HCT116 (cell line): ENCODE data around the gene BUB3. TPM values are rescaled to one million over a fixed set of nuclear protein-coding genes. Genes with fewer than 3 reads are reported as not detected.

ENCODE experiments used
- ATAC-seq: fragments of 200-7000 bp; cut with Tn5 transposase; 2 replicates; pipeline ENCODE4 v1.9.1; 2020; ENCODE audit warnings: mild to moderate bottlenecking, moderate library complexity
- BruUV-seq: library from RNA; stranded (reverse); fragments of 400-500 nt; replicated peaks from 2 replicates; lab custom pipeline; 2021; lab: Mats Ljungman, UMichigan
- CTCF ChIA-PET: fragments of 300-600 bp; sonication (Branson Sonifier 250); formaldehyde crosslinking; loops from one replicate; lab custom pipeline; 2021; ENCODE audit warnings: antibody characterized with exemption; lab: Charles Lee
- POLR2A ChIA-PET: fragments of 300-600, 350-600 bp; sonication (Branson Sonifier 250); formaldehyde crosslinking; loops from one replicate; lab custom pipeline; 2021; ENCODE audit warnings: antibody characterized with exemption; lab: Charles Lee
- RAD21 ChIA-PET, 2 experiments: fragments of 300-600 bp; sonication (Branson Sonifier 250); formaldehyde crosslinking; loops; one replicate each; lab custom pipeline; 2023; ENCODE audit warnings: low total read pairs in 2 of 2; ENCODE audit not compliant: uncharacterized antibody in 2 of 2, unreplicated experiment in 2 of 2, low non-redundant PET in 1 of 2; lab: Charles Lee
- DNase-seq: peaks from one replicate; pipeline ENCODE4 v3.0.0-alpha.2; 2010; ENCODE audit warnings: low read depth, low spot score
- H2AFZ ChIP-seq: fragments of 200-600 bp; shearing (Covaris generic), sonication (generic); 2 replicates; pipeline ENCODE4 v1.6.1; 2017; ENCODE audit warnings: low read depth, mixed run types, mixed read lengths, antibody characterized with exemption, low read length; ENCODE audit not compliant: poor library complexity, severe bottlenecking
- H3K27ac ChIP-seq: 2 replicates; pipeline ENCODE4 v1.5.1; 2012; ENCODE audit warnings: low read depth, low read length
- H3K27me3 ChIP-seq: fragments of 200-600 bp; sonication (generic); 2 replicates; pipeline ENCODE4 v1.6.1; 2016; ENCODE audit warnings: mixed run types, low read length, mixed read lengths; ENCODE audit not compliant: insufficient read depth
- H3K36me3 ChIP-seq, 2 experiments: fragments of 200-500 bp in 1 of 2; fragments of 200-600 bp in 1 of 2; sonication (Bioruptor generic) in 1 of 2; sonication (generic) in 1 of 2; 2 replicates each; pipeline versions ENCODE4 v1.5.1 to v1.6.1; 2014 to 2016; ENCODE audit warnings: low read length in 2 of 2, inconsistent platforms in 1 of 2, mixed read lengths in 1 of 2, mixed run types in 1 of 2; ENCODE audit not compliant: insufficient read depth in 2 of 2, control insufficient read depth in 1 of 2
- H3K4me1 ChIP-seq, 2 experiments: fragments of 200-600 bp in 1 of 2; sonication (generic) in 1 of 2; 2 replicates each; pipeline versions ENCODE4 v1.5.1 to v1.6.1; 2012 to 2017; ENCODE audit warnings: low read length in 2 of 2, inconsistent platforms in 1 of 2, mild to moderate bottlenecking in 1 of 2, mixed read lengths in 1 of 2, mixed run types in 1 of 2, moderate library complexity in 1 of 2; ENCODE audit not compliant: insufficient read depth in 2 of 2, control insufficient read depth in 1 of 2
- H3K4me2 ChIP-seq: fragments of 200-600 bp; sonication (generic); 2 replicates; pipeline ENCODE4 v1.6.1; 2017; ENCODE audit warnings: mixed run types, low read length, mixed read lengths
- H3K4me3 ChIP-seq, 2 experiments: fragments of 200-600 bp in 1 of 2; sonication (generic) in 1 of 2; replicated peaks in 1 of 2; 2 replicates each; pipeline ENCODE4 v1.5.1; 2011 to 2016; ENCODE audit warnings: low read length in 2 of 2, control low read depth in 1 of 2, low read depth in 1 of 2, mild to moderate bottlenecking in 1 of 2, mixed read lengths in 1 of 2, mixed run types in 1 of 2
- H3K79me2 ChIP-seq: fragments of 200-600 bp; sonication (generic); 2 replicates; pipeline ENCODE4 v1.6.1; 2017; ENCODE audit warnings: mild to moderate bottlenecking, mixed run types, low read length, moderate library complexity, mixed read lengths; ENCODE audit not compliant: insufficient read depth
- H3K9ac ChIP-seq: fragments of 200-600 bp; sonication (generic); 2 replicates; pipeline ENCODE4 v1.6.1; 2016; ENCODE audit warnings: low read length, mixed read lengths
- H3K9me2 ChIP-seq: fragments of 200-600 bp; sonication (generic), shearing (Covaris generic); 2 replicates; pipeline ENCODE4 v1.6.1; 2017; ENCODE audit warnings: mixed run types, mild to moderate bottlenecking, moderate library complexity; ENCODE audit not compliant: insufficient read depth
- H3K9me3 ChIP-seq, 2 experiments: fragments of 200-500 bp in 1 of 2; fragments of 200-600 bp in 1 of 2; sonication (Bioruptor generic) in 1 of 2; sonication (generic) in 1 of 2; 2 replicates each; pipeline ENCODE4 v1.6.1; 2014 to 2017; ENCODE audit warnings: low read length in 2 of 2, mixed read lengths in 2 of 2, inconsistent platforms in 1 of 2, low read depth in 1 of 2, mild to moderate bottlenecking in 1 of 2, mixed run types in 1 of 2, moderate library complexity in 1 of 2; ENCODE audit not compliant: control insufficient read depth in 1 of 2, insufficient read depth in 1 of 2
- H4K20me1 ChIP-seq: fragments of 200-600 bp; sonication (generic), shearing (Covaris generic); 2 replicates; pipeline ENCODE4 v1.6.1; 2017; ENCODE audit warnings: mixed run types, mild to moderate bottlenecking, moderate library complexity; ENCODE audit not compliant: insufficient read depth
- ATF3 ChIP-seq: IDR thresholded peaks from 2 replicates; pipeline ENCODE4 v1.6.1; 2012
- CBX3 ChIP-seq: IDR thresholded peaks from 2 replicates; pipeline ENCODE4 v1.6.1; 2012; ENCODE audit warnings: low read depth
- CEBPB ChIP-seq: IDR thresholded peaks from 2 replicates; pipeline ENCODE4 v1.6.1; 2012; ENCODE audit warnings: low read depth
- CTCF ChIP-seq, 3 experiments: fragments of 200-600 bp in 1 of 3; sonication (generic) in 1 of 3; IDR thresholded peaks in 2 of 3; conservative IDR thresholded peaks in 1 of 3; 2 replicates each; pipeline ENCODE4 v1.5.1; 2012 to 2017; ENCODE audit warnings: low read depth in 2 of 3, low read length in 2 of 3, antibody characterized with exemption in 1 of 3, borderline replicate concordance in 1 of 3, control low read depth in 1 of 3, mild to moderate bottlenecking in 1 of 3, mixed read lengths in 1 of 3, mixed run types in 1 of 3, moderate library complexity in 1 of 3; ENCODE audit not compliant: insufficient read depth in 1 of 3
- EGR1 ChIP-seq: IDR thresholded peaks from 2 replicates; pipeline ENCODE4 v1.6.1; 2012; ENCODE audit warnings: low read depth
- ELF1 ChIP-seq: IDR thresholded peaks from 2 replicates; pipeline ENCODE4 v1.6.1; 2012; ENCODE audit warnings: low read depth, borderline replicate concordance
- EZH2 ChIP-seq: fragments of 200-600 bp; sonication (generic); IDR thresholded peaks from 2 replicates; pipeline ENCODE4 v1.6.1; 2017; ENCODE audit warnings: antibody characterized with exemption, mixed run types
- MAX ChIP-seq: IDR thresholded peaks from 2 replicates; pipeline ENCODE4 v1.6.1; 2012
- POLR2A ChIP-seq: IDR thresholded peaks from 2 replicates; pipeline ENCODE4 v1.7.0; 2011; ENCODE audit warnings: borderline replicate concordance; ENCODE audit not compliant: insufficient read depth, insufficient read length; ENCODE audit errors: extremely low read depth
- REST ChIP-seq: IDR thresholded peaks from 2 replicates; pipeline ENCODE4 v1.6.1; 2012; ENCODE audit warnings: low read depth
- SP1 ChIP-seq: IDR thresholded peaks from 2 replicates; pipeline ENCODE4 v1.6.1; 2012; ENCODE audit warnings: low read depth
- SRF ChIP-seq: IDR thresholded peaks from 2 replicates; pipeline ENCODE4 v1.6.1; 2012; ENCODE audit warnings: low read depth
- ZNF274 ChIP-seq: fragments of 200-500 bp; sonication (Bioruptor generic); IDR thresholded peaks from 2 replicates; pipeline ENCODE4 v1.6.1; 2014; ENCODE audit warnings: mild to moderate bottlenecking, low read depth, low read length, inconsistent platforms
- intact Hi-C: fragments of 100-400 bp; cut with micrococcal nuclease; formaldehyde crosslinking; loops from 2 replicates; pipeline ENCODE4 v1.10.0; 2022
- total RNA-seq: library from RNA; stranded (reverse); gene quantifications from one replicate; pipeline ENCODE4 v1.2.1, GENCODE V29; 2021; ENCODE audit not compliant: unreplicated experiment

Gene BUB3
- total RNA-seq, 1 experiment from 2014 or later = 271 TPM

DNA sequence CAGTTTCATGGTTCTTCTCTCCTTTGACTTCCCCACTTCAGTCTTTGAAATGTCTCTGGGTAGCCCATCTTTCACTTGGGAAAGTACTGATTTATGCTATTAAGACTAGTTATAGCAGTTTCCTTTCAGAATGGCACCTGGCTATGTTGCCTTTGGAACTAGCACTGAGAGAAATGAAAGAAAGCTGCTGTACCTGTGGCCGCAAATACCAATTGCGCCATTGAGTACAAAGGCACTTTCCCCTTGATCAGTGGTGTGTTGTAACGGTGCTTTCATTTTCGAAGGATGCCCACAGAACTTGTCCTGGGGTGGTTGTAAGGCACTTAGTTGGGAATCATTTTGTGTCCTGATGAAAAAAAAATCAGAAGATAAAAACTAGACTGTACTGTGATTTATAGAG, 16.8 kb downstream of the BUB3 start:
- ChIA-PET CTCF (no interaction called here), POLR2A (no interaction called here)
- H3K4me1 ChIP-seq = no peaks in the 10 kb centered on the region

More for the DNA sequence above, 16.8 kb downstream of the BUB3 start:
- H3K4me2 ChIP-seq = no peak overlapping the region
- no peak overlapping the region for H3K9ac ChIP-seq
- H2AFZ ChIP-seq = no peak overlapping the region
- no peak overlapping the region for H3K27ac ChIP-seq
- peaks cover 84% of the 10 kb centered on the region for H3K79me2 ChIP-seq
- RAD21 ChIA-PET = no interaction called here
- peaks cover 21 to 52% of the 10 kb centered on the region in 2 experiments; a peak in 3 of 4 replicates for H3K36me3 ChIP-seq
- no peaks in the 10 kb centered on the region for H3K9me3 ChIP-seq
- BruUV-seq = no TSS peak
- ATAC-seq (no peak), DNase-seq (no peak)
- peaks cover 15% of the 10 kb centered on the region; the same call in 1 of the 2 replicates for H4K20me1 ChIP-seq
- H3K27me3 ChIP-seq = no peaks in the 10 kb centered on the region
- H3K9me2 ChIP-seq = no peaks in the 10 kb centered on the region
- intact Hi-C loops = no loop called here
- TF ChIP-seq ELF1 (no peak), ATF3 (no peak), SRF (no peak), CEBPB (no peak), CBX3 (no peak), EGR1 (no peak), CTCF (IDR thresholded peaks at IDR 0.05 in 2 of 3, conservative IDR thresholded peaks at IDR 0.05 in 1 of 3; ENCODE audit: borderline replicate concordance in 1 of 3, insufficient read depth in 1 of 3, low read depth in 2 of 3, low read length in 2 of 3) (no peak), POLR2A (no peak), REST (no peak), ZNF274 (no peak), SP1 (no peak), MAX (no peak), EZH2 (no peak)
- H3K4me3 ChIP-seq = no peak overlapping the region
